B cell (primary cell): Measurements from ENCODE around the gene NOS1. TPM values are rescaled to one million over a fixed set of nuclear protein-coding genes. Genes with fewer than 3 reads are reported as not detected.

Experiments used
- ATAC-seq: fragments of 200-7000 bp; cut with Tn5 transposase; one replicate; pipeline ENCODE4 v1.10.0; 2021; ENCODE audit warnings: low read depth, mild to moderate bottlenecking, moderate number of reproducible peaks, moderate library complexity
- CTCF ChIA-PET: fragments of 350-600 bp; sonication (Branson Sonifier 250); formaldehyde crosslinking; loops from one replicate; lab custom pipeline; 2021; ENCODE audit warnings: antibody characterized with exemption, inconsistent platforms; lab: Charles Lee
- POLR2A ChIA-PET: fragments of 350-600 bp; sonication (Branson Sonifier 250); formaldehyde crosslinking; loops from one replicate; lab custom pipeline; 2021; ENCODE audit warnings: antibody characterized with exemption; lab: Charles Lee
- DNase-seq: peaks from one replicate; pipeline ENCODE4 v3.0.0; 2013
- H2AFZ ChIP-seq: 2 replicates; pipeline ENCODE4 v1.6.1; 2012; ENCODE audit warnings: mild to moderate bottlenecking, low read depth, low read length; ENCODE audit not compliant: insufficient read depth, poor library complexity, severe bottlenecking
- H3K27ac ChIP-seq, 2 donors: 1 replicate in 1 of 2; 2 replicates in 1 of 2; pipeline ENCODE4 v1.5.1; 2012 to 2013; ENCODE audit warnings: low read length in 2 of 2, mild to moderate bottlenecking in 2 of 2, moderate library complexity in 1 of 2
- H3K27me3 ChIP-seq, 4 experiments: fragments of 200-600 bp in 1 of 4; sonication (generic) in 1 of 4; replicated peaks in 1 of 4; 1 replicate in 2 of 4; 2 replicates in 2 of 4; pipeline versions ENCODE4 v1.6.1 to v1.7.0; 2013 to 2016; ENCODE audit warnings: low read length in 3 of 4, mild to moderate bottlenecking in 2 of 4, mixed read lengths in 1 of 4, moderate library complexity in 1 of 4; ENCODE audit not compliant: insufficient read depth in 4 of 4, control insufficient read depth in 3 of 4; ENCODE audit errors: control extremely low read depth in 1 of 4
- H3K36me3 ChIP-seq, 2 experiments: replicated peaks in 1 of 2; 1 replicate in 1 of 2; 2 replicates in 1 of 2; pipeline versions ENCODE4 v1.6.1 to v1.7.1; 2013; ENCODE audit warnings: low read length in 1 of 2; ENCODE audit not compliant: insufficient read depth in 2 of 2, control insufficient read depth in 1 of 2; ENCODE audit errors: control extremely low read depth in 1 of 2, extremely low read depth in 1 of 2
- H3K4me1 ChIP-seq, 2 donors: fragments of 200-600 bp in 1 of 2; sonication (generic) in 1 of 2; 1 replicate in 1 of 2; 2 replicates in 1 of 2; pipeline versions ENCODE4 v1.5.1 to v1.6.1; 2013 to 2017; ENCODE audit warnings: low read length in 2 of 2; ENCODE audit not compliant: control insufficient read depth in 2 of 2, insufficient read depth in 2 of 2
- H3K4me2 ChIP-seq: replicated peaks from 2 replicates; pipeline ENCODE3; 2012; ENCODE audit warnings: mild to moderate bottlenecking, low read depth, low read length; ENCODE audit not compliant: poor library complexity, severe bottlenecking
- H3K4me3 ChIP-seq, 5 experiments: fragments of 200-600 bp in 1 of 5; sonication (generic) in 1 of 5; 1 replicate in 3 of 5; 2 replicates in 2 of 5; pipeline versions ENCODE4 v1.5.1 to v1.7.0; 2011 to 2016; ENCODE audit warnings: low read length in 4 of 5, mild to moderate bottlenecking in 4 of 5, low read depth in 2 of 5, control low read depth in 1 of 5, moderate library complexity in 1 of 5; ENCODE audit not compliant: insufficient read depth in 1 of 5; ENCODE audit errors: control extremely low read depth in 1 of 5, extremely low read depth in 1 of 5
- H3K79me2 ChIP-seq: fragments of 200-600 bp; sonication (generic); one replicate; pipeline ENCODE4 v1.6.0; 2016; ENCODE audit warnings: low read length; ENCODE audit not compliant: control insufficient read depth, insufficient read depth
- H3K9ac ChIP-seq: fragments of 200-600 bp; sonication (generic); 2 replicates; pipeline ENCODE4 v1.6.1; 2017; ENCODE audit warnings: mild to moderate bottlenecking, low read length, moderate library complexity
- H3K9me3 ChIP-seq, 3 donors: one replicate each; pipeline versions ENCODE4 v1.6.1 to v1.7.1; 2013; ENCODE audit warnings: low read length in 2 of 3; ENCODE audit not compliant: control insufficient read depth in 2 of 3, insufficient read depth in 1 of 3; ENCODE audit errors: control extremely low read depth in 1 of 3
- H4K20me1 ChIP-seq: 2 replicates; pipeline ENCODE4 v1.6.0; 2012; ENCODE audit warnings: mild to moderate bottlenecking, low read length; ENCODE audit not compliant: insufficient read depth, control insufficient read depth, poor library complexity, severe bottlenecking
- H3K27ac Mint-ChIP-seq: one replicate; pipeline ENCODE4 v1.8.0; 2021; ENCODE audit warnings: mixed read lengths
- H3K27me3 Mint-ChIP-seq: one replicate; pipeline ENCODE4 v1.8.0; 2021; ENCODE audit warnings: mixed read lengths
- H3K4me1 Mint-ChIP-seq: one replicate; pipeline ENCODE4 v1.8.0; 2021; ENCODE audit warnings: mixed read lengths
- H3K4me3 Mint-ChIP-seq: one replicate; pipeline ENCODE4 v1.8.0; 2021; ENCODE audit warnings: mixed read lengths
- H3K9me3 Mint-ChIP-seq: one replicate; pipeline ENCODE4 v1.8.0; 2022; ENCODE audit warnings: mixed read lengths; ENCODE audit not compliant: insufficient read depth
- EZH2 ChIP-seq: IDR thresholded peaks from 2 replicates; pipeline ENCODE4 v1.6.1; 2012; ENCODE audit warnings: borderline replicate concordance, low read depth, mild to moderate bottlenecking, moderate library complexity, low read length; ENCODE audit not compliant: insufficient read depth, poor library complexity, severe bottlenecking
- WGBS: methylation state at CpG from one replicate; pipeline ENCODE4 v1.1.5; 2013; ENCODE audit warnings: missing lambda C conversion rate; ENCODE audit not compliant: insufficient coverage; 5-methylcytosine and 5-hydroxymethylcytosine counted together
- intact Hi-C: fragments of 100-400 bp; cut with micrococcal nuclease; formaldehyde crosslinking; loops from one replicate; pipeline ENCODE4 v1.10.0; 2022
- polyA plus RNA-seq: library from polyadenylated mRNA; depleted of rRNA; stranded (reverse); fragments of >200 nt; gene quantifications from 2 replicates; pipeline ENCODE4 v1.2.3, GENCODE V29; 2012
- total RNA-seq, 2 donors: library from RNA; stranded (reverse); fragments of 120-200 nt in 1 of 2; gene quantifications; 1 replicate in 1 of 2; 2 replicates in 1 of 2; pipeline versions ENCODE4 v1.2.3 to v1.2.4, GENCODE V29; 2013 to 2022
- TF ChIP-seq, protein P1 (sequence below): fragments of 200-600 bp; IDR thresholded peaks from one replicate; pipeline ENCODE4 v1.8.0; 2022; ENCODE audit warnings: antibody characterized with exemption, mild to moderate bottlenecking

The NOS1 gene
- total and polyA plus RNA-seq, 2 donors (not counting 1 experiment from before 2014, with no cell fraction given): not detected

DNA sequence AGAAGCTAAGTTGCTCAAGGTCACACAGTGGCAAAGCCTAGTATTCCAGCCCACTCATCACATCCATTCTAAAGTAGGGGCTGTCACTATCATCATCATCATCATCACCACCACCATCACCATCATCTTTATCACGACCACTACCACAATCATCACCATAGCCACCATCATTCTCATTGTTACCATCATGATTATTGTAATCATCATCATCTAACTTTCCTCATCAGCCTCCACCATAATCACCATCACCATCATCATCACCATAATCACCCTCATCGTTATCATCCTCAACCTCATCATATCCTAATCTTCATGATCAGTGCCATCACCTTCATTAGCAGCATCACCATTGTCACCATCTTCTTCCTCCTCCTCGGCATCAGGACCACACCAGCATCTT is 48.7 kb downstream of the NOS1 start:
- peaks cover 9% of the 10 kb centered on the region for H3K9me3 Mint-ChIP-seq
- no peak overlapping the region for H3K4me3 ChIP-seq
- CTCF ChIA-PET: no interaction called here
- H3K4me3 Mint-ChIP-seq: no peak overlapping the region
- WGBS: 78% methylated on average over 3 of the region's 3 CpGs
- peaks cover 0 to 4% (median 0%) of the 10 kb centered on the region in 4 experiments for H3K27me3 ChIP-seq
- no peak for DNase-seq
- H3K36me3 ChIP-seq: no peaks in the 10 kb centered on the region
- peaks cover 0 to 19% (median 0%) of the 10 kb centered on the region in 3 donors for H3K9me3 ChIP-seq
- H3K4me2 ChIP-seq: no peak overlapping the region
- H3K27ac Mint-ChIP-seq: no peak overlapping the region
- H4K20me1 ChIP-seq: no peaks in the 10 kb centered on the region
- no peaks in the 10 kb centered on the region for H3K4me1 Mint-ChIP-seq
- intact Hi-C loops: no loop called here
- no peaks in the 10 kb centered on the region for H3K4me1 ChIP-seq
- POLR2A ChIA-PET: no interaction called here
- H3K27me3 Mint-ChIP-seq: peaks cover 8% of the 10 kb centered on the region
- TF ChIP-seq EZH2: no peak
- TF ChIP-seq, protein P1, sequence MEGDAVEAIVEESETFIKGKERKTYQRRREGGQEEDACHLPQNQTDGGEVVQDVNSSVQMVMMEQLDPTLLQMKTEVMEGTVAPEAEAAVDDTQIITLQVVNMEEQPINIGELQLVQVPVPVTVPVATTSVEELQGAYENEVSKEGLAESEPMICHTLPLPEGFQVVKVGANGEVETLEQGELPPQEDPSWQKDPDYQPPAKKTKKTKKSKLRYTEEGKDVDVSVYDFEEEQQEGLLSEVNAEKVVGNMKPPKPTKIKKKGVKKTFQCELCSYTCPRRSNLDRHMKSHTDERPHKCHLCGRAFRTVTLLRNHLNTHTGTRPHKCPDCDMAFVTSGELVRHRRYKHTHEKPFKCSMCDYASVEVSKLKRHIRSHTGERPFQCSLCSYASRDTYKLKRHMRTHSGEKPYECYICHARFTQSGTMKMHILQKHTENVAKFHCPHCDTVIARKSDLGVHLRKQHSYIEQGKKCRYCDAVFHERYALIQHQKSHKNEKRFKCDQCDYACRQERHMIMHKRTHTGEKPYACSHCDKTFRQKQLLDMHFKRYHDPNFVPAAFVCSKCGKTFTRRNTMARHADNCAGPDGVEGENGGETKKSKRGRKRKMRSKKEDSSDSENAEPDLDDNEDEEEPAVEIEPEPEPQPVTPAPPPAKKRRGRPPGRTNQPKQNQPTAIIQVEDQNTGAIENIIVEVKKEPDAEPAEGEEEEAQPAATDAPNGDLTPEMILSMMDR: no peak
- no peak for ATAC-seq
- H3K79me2 ChIP-seq: no peaks in the 10 kb centered on the region
- no peak overlapping the region for H3K27ac ChIP-seq
- H2AFZ ChIP-seq: no peak overlapping the region
- no peak overlapping the region for H3K9ac ChIP-seq

DNA sequence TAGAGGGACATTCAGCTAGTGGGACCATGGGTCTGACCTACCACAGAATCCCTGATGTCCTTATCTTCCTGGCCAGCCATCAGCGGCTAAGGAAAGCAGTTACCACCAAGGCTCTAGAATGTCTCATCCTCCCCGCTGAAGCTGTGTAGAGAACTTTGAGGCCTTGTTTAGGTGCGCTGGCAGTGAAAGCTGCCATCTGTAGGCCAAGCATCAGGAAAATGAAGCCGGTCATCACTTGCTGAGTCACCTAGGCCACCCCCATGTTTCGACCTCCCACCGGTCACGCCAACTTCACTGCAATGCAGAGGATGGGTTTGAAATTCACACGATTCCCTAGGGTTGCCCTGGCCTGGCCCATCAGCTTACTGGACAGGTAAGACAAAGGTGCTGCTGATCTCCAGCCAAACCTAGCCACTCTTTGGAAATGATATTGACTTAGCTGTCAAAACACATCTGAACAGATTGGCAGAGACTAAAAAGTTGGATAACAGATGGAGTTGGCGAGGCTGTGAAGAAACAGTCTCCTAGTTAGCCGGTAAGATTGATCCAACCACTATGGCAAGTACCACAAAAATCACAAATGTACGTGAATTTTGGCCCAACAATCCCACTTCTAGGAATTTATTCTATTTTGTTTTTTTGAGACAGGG is 52.0 kb downstream of the NOS1 start:
- WGBS: 93% methylated on average over 8 of the region's 11 CpGs
- no peak overlapping the region for H3K4me2 ChIP-seq
- ATAC-seq (no peak), DNase-seq (no peak)
- POLR2A ChIA-PET: no interaction called here
- intact Hi-C loops: no loop called here
- Mint-ChIP-seq H3K4me3 (no peak overlapping the region), H3K4me1 (no peaks in the 10 kb centered on the region), H3K27me3 (no peaks in the 10 kb centered on the region), H3K27ac (no peak overlapping the region), H3K9me3 (peaks cover 5% of the 10 kb centered on the region)
- H3K4me3 ChIP-seq: no peak overlapping the region
- no peaks in the 10 kb centered on the region for H3K27me3 ChIP-seq
- H3K27ac ChIP-seq: no peak overlapping the region
- H3K4me1 ChIP-seq: no peaks in the 10 kb centered on the region
- no peaks in the 10 kb centered on the region for H3K79me2 ChIP-seq
- CTCF ChIA-PET: no interaction called here
- H3K9me3 ChIP-seq: peaks cover 0 to 5% (median 0%) of the 10 kb centered on the region in 3 donors
- H3K9ac ChIP-seq: no peak overlapping the region
- no peaks in the 10 kb centered on the region for H4K20me1 ChIP-seq
- H2AFZ ChIP-seq: no peak overlapping the region
- no peak for TF ChIP-seq EZH2
- TF ChIP-seq, protein P1: no peak
- H3K36me3 ChIP-seq: no peaks in the 10 kb centered on the region
